ENCODE data around the gene LRIG2. TPM values are rescaled to one million over a fixed set of nuclear protein-coding genes. Genes with fewer than 3 reads are reported as not detected.
A peak's percentile ranks its signal among the peaks of the same experiment; 100 is the strongest.

LRIG2 gene
- total RNA-seq, 1 experiment from 2014 or later = 22.5 TPM

- H3K27ac Mint-ChIP-seq = peak overlapping the region; percentile 16
- no peak for DNase-seq (ENCODE audit: low spot score)
- H3K27me3 Mint-ChIP-seq (ENCODE audit: low read depth) = no peaks in the 10 kb centered on the region
- TF ChIP-seq ZNF671 (CRISPR knock-in tag; IDR thresholded peaks at IDR 0.05) (no peak), JAZF1 (CRISPR knock-in tag; IDR thresholded peaks at IDR 0.05) (no peak), NFE2L1 (CRISPR knock-in tag; IDR thresholded peaks at IDR 0.05) (no peak), CREB1 (CRISPR knock-in tag; IDR thresholded peaks at IDR 0.05) (no peak), ZNF423 (CRISPR knock-in tag; IDR thresholded peaks at IDR 0.05) (no peak), AFF4 (CRISPR knock-in tag; IDR thresholded peaks at IDR 0.05; ENCODE audit: borderline replicate concordance) (no peak), CREM (CRISPR knock-in tag; IDR thresholded peaks at IDR 0.05) (no peak), ZNF425 (CRISPR knock-in tag; conservative IDR thresholded peaks at IDR 0.05) (no peak)
- TF ChIP-seq, protein P1, sequence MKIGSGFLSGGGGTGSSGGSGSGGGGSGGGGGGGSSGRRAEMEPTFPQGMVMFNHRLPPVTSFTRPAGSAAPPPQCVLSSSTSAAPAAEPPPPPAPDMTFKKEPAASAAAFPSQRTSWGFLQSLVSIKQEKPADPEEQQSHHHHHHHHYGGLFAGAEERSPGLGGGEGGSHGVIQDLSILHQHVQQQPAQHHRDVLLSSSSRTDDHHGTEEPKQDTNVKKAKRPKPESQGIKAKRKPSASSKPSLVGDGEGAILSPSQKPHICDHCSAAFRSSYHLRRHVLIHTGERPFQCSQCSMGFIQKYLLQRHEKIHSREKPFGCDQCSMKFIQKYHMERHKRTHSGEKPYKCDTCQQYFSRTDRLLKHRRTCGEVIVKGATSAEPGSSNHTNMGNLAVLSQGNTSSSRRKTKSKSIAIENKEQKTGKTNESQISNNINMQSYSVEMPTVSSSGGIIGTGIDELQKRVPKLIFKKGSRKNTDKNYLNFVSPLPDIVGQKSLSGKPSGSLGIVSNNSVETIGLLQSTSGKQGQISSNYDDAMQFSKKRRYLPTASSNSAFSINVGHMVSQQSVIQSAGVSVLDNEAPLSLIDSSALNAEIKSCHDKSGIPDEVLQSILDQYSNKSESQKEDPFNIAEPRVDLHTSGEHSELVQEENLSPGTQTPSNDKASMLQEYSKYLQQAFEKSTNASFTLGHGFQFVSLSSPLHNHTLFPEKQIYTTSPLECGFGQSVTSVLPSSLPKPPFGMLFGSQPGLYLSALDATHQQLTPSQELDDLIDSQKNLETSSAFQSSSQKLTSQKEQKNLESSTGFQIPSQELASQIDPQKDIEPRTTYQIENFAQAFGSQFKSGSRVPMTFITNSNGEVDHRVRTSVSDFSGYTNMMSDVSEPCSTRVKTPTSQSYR (CRISPR knock-in tag; IDR thresholded peaks at IDR 0.05) = no peak
- TF ChIP-seq, protein P2, sequence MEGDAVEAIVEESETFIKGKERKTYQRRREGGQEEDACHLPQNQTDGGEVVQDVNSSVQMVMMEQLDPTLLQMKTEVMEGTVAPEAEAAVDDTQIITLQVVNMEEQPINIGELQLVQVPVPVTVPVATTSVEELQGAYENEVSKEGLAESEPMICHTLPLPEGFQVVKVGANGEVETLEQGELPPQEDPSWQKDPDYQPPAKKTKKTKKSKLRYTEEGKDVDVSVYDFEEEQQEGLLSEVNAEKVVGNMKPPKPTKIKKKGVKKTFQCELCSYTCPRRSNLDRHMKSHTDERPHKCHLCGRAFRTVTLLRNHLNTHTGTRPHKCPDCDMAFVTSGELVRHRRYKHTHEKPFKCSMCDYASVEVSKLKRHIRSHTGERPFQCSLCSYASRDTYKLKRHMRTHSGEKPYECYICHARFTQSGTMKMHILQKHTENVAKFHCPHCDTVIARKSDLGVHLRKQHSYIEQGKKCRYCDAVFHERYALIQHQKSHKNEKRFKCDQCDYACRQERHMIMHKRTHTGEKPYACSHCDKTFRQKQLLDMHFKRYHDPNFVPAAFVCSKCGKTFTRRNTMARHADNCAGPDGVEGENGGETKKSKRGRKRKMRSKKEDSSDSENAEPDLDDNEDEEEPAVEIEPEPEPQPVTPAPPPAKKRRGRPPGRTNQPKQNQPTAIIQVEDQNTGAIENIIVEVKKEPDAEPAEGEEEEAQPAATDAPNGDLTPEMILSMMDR (IDR thresholded peaks at IDR 0.05) = no peak
- TF ChIP-seq, protein P3, sequence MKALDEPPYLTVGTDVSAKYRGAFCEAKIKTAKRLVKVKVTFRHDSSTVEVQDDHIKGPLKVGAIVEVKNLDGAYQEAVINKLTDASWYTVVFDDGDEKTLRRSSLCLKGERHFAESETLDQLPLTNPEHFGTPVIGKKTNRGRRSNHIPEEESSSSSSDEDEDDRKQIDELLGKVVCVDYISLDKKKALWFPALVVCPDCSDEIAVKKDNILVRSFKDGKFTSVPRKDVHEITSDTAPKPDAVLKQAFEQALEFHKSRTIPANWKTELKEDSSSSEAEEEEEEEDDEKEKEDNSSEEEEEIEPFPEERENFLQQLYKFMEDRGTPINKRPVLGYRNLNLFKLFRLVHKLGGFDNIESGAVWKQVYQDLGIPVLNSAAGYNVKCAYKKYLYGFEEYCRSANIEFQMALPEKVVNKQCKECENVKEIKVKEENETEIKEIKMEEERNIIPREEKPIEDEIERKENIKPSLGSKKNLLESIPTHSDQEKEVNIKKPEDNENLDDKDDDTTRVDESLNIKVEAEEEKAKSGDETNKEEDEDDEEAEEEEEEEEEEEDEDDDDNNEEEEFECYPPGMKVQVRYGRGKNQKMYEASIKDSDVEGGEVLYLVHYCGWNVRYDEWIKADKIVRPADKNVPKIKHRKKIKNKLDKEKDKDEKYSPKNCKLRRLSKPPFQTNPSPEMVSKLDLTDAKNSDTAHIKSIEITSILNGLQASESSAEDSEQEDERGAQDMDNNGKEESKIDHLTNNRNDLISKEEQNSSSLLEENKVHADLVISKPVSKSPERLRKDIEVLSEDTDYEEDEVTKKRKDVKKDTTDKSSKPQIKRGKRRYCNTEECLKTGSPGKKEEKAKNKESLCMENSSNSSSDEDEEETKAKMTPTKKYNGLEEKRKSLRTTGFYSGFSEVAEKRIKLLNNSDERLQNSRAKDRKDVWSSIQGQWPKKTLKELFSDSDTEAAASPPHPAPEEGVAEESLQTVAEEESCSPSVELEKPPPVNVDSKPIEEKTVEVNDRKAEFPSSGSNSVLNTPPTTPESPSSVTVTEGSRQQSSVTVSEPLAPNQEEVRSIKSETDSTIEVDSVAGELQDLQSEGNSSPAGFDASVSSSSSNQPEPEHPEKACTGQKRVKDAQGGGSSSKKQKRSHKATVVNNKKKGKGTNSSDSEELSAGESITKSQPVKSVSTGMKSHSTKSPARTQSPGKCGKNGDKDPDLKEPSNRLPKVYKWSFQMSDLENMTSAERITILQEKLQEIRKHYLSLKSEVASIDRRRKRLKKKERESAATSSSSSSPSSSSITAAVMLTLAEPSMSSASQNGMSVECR (CRISPR knock-in tag; IDR thresholded peaks at IDR 0.05; ENCODE audit: borderline replicate concordance) = no peak
- POLR2A ChIA-PET = no interaction called here
- ATAC-seq = no peak
- no peaks in the 10 kb centered on the region for H3K9me3 Mint-ChIP-seq
- H3K4me1 Mint-ChIP-seq = peaks cover 12% of the 10 kb centered on the region
- CTCF ChIA-PET = no interaction called here
- H3K4me3 Mint-ChIP-seq = no peak overlapping the region
- peaks cover 41% of the 10 kb centered on the region for H3K36me3 Mint-ChIP-seq
Measured at GRCh38 chr1:113128116-113128515, 55.1 kb downstream of the LRIG2 start.

All from WTC11 (cell line).